ENCODE results near the gene PHC2.

Gene PHC2

DNA sequence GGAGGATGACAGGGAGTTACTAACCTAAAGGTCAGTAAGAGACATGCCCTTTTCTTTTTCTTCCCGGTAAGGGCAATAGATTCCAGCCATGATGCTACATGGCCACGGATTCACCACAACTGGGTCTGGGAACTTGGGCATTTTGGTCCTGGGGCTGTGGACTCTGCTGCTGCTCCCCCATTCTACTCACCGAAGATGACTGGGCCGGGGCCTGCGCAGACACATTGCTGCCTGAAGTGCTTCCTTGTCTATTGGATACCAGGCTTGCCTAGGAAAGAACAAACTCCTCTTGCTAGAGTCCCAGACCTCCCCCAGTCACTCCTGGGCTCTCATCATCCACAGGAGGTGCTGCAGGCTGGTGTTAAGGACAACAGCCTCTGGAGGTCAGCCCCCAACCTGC is 60.1 kb downstream of the PHC2 start:
- TF ChIP-seq CTCF (IDR thresholded peaks at IDR 0.05; ENCODE audit: low read depth, low read length, missing control alignments): no peak
- in situ Hi-C loops (cut with HindIII; ENCODE audit: low pct_ligation_motif_present, low sequenced_read_pairs): no loop called here
- Histone ChIP-seq H3K4me3 (ENCODE audit: low read depth, low read length) (no peak overlapping the region), H3K27ac (no peak overlapping the region), H3K36me3 (replicated peaks) (peaks cover 55% of the 10 kb centered on the region), H3K27me3 (replicated peaks) (no peaks in the 10 kb centered on the region)
- no peak for DNase-seq

- Histone ChIP-seq H3K27ac (no peak overlapping the region), H3K36me3 (replicated peaks) (peaks cover 55% of the 10 kb centered on the region), H3K4me3 (ENCODE audit: low read depth, low read length) (no peak overlapping the region), H3K27me3 (replicated peaks) (no peaks in the 10 kb centered on the region)
- TF ChIP-seq CTCF (IDR thresholded peaks at IDR 0.05; ENCODE audit: low read depth, low read length, missing control alignments): no peak
- in situ Hi-C loops (cut with HindIII; ENCODE audit: low pct_ligation_motif_present, low sequenced_read_pairs): no loop called here
- DNase-seq: no peak
Measured at GRCh38 chr1:33370301-33370700, 60.6 kb downstream of the PHC2 start.

- H3K27ac ChIP-seq: no peak overlapping the region
- peaks cover 51% of the 10 kb centered on the region for H3K36me3 ChIP-seq (replicated peaks)
- no peak for DNase-seq
- in situ Hi-C loops (cut with HindIII; ENCODE audit: low pct_ligation_motif_present, low sequenced_read_pairs): no loop called here
- H3K27me3 ChIP-seq (replicated peaks): no peaks in the 10 kb centered on the region
- TF ChIP-seq CTCF (IDR thresholded peaks at IDR 0.05; ENCODE audit: low read depth, low read length, missing control alignments): no peak
- no peak overlapping the region for H3K4me3 ChIP-seq (ENCODE audit: low read depth, low read length)
Measured at GRCh38 chr1:33369764-33370163, 61.1 kb downstream of the PHC2 start.

DNA sequence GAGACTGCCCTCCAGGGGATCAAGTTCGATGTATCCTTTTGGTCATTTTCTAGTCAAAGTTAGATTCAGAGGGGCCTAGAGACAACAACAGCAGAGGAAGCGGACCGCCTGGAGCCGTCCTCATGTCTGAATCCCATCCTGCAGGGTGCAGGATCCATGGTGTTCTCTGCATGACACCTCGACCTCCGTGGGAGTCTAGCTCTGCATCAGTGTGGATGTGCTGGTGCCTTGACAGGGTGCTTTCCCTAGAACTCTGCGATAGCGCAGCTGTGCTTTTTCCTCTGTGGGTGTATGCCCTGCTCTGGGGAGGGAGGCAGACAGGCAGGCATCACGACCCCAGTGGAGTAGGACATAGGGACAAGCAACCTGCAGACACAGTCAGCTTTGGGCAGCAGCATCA is 61.8 kb downstream of the PHC2 start:
- H3K36me3 ChIP-seq (replicated peaks): peaks cover 50% of the 10 kb centered on the region
- H3K27me3 ChIP-seq (replicated peaks): no peaks in the 10 kb centered on the region
- TF ChIP-seq CTCF (IDR thresholded peaks at IDR 0.05; ENCODE audit: low read depth, low read length, missing control alignments): no peak
- in situ Hi-C loops (cut with HindIII; ENCODE audit: low pct_ligation_motif_present, low sequenced_read_pairs): no loop called here
- DNase-seq: no peak
- H3K4me3 ChIP-seq (ENCODE audit: low read depth, low read length): no peak overlapping the region
- H3K27ac ChIP-seq: no peak overlapping the region

DNA sequence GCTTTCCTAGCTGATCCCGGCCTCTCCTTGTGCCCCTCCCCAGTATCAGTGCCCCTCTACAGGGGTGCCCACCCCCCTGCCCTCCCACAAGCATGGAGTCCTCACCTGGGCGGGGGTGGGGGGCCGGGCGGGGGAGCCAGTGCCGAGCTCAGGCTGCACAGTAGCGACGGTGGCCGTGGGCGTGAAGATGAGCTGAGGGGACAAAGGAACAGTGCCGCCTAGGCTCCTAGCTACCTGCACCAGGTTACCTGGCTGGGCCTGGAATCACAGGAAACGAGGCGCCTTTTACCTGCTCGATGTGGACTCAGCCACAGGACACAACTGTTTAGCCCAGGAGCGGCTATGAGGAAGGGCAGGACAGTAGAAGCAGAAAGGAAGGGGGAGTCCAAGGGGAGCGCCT is 62.5 kb downstream of the PHC2 start:
- no peak overlapping the region for H3K4me3 ChIP-seq (ENCODE audit: low read depth, low read length)
- in situ Hi-C loops (cut with HindIII; ENCODE audit: low pct_ligation_motif_present, low sequenced_read_pairs): no loop called here
- peaks cover 44% of the 10 kb centered on the region for H3K36me3 ChIP-seq (replicated peaks)
- H3K27ac ChIP-seq: no peak overlapping the region
- no peak for TF ChIP-seq CTCF (IDR thresholded peaks at IDR 0.05; ENCODE audit: low read depth, low read length, missing control alignments)
- H3K27me3 ChIP-seq (replicated peaks): no peaks in the 10 kb centered on the region
- no peak for DNase-seq

Measured in brain microvascular endothelial cell (primary cell).